ENCODE measurements around the gene MT1E. TPM values are rescaled to one million over a fixed set of nuclear protein-coding genes. Genes with fewer than 3 reads are reported as not detected.
A peak's percentile ranks its signal among the peaks of the same experiment; 100 is the strongest.
"Not testable (repeated sequence)": the region's sequence is repeated elsewhere in the genome, so short reads cannot be mapped to it uniquely, and the experiment has no call there.

Gene MT1E
- total and polyA plus RNA-seq, 2 of the 8 experiments (the other 6 are each of a cell fraction or from before 2014, with no cell fraction given) = 7.9 to 117 TPM

GRCh38 chr16:56621665-56622445 is 3.7 kb upstream of the MT1E start:
- POLR2A ChIA-PET (ENCODE audit: partially characterized antibody) = interaction anchor here (1.0 to 1.4 kb wide), 2 partner anchors 10 to 12 kb away, joined by 3 to 4 read pairs; partner anchors contain the start of gene MT1M
- H3K27me3 ChIP-seq (replicated peaks in 1 of 4; ENCODE audit: control insufficient read depth in 3 of 4, extremely low read depth in 1 of 4, insufficient read depth in 3 of 4, low read length in 3 of 4) = peaks cover 60 to 89% (median 84%) of the 10 kb centered on the region in 4 experiments
- CTCF ChIA-PET (ENCODE audit: partially characterized antibody) = interaction anchor here (1.8 kb wide), 1 partner anchor 21 kb away, joined by 9 read pairs; no protein-coding TSS in a partner anchor

More at GRCh38 chr16:56621665-56622445, 3.7 kb upstream of the MT1E start:
- not testable (repeated sequence) for H2BK15ac ChIP-seq (ENCODE audit: low read length); H3K23me2 ChIP-seq (ENCODE audit: low read depth, low read length); H2BK120ac ChIP-seq (replicated peaks; ENCODE audit: low read depth, low read length); H2BK5ac ChIP-seq (ENCODE audit: low read depth, low read length); DNase-seq (ENCODE audit: low read depth in 1 of 2, low spot score in 2 of 2); H2BK20ac ChIP-seq (ENCODE audit: low read length); H3K14ac ChIP-seq (ENCODE audit: insufficient read length); H2AFZ ChIP-seq (ENCODE audit: low read length); H3K23ac ChIP-seq (ENCODE audit: insufficient read length); H3K79me1 ChIP-seq (ENCODE audit: low read depth, low read length); H2AK5ac ChIP-seq (ENCODE audit: low read depth, low read length); H3K27ac ChIP-seq (ENCODE audit: low read depth, low read length); H4K5ac ChIP-seq (ENCODE audit: insufficient read length, low read depth, low read length); H3K4ac ChIP-seq (replicated peaks; ENCODE audit: insufficient read length, low read depth, low read length); H3K9me3 ChIP-seq (ENCODE audit: insufficient read depth in 2 of 2, low read depth in 1 of 2, low read length in 1 of 2); H3K4me3 ChIP-seq (ENCODE audit: extremely low read depth in 1 of 4, insufficient read depth in 2 of 4, low read depth in 3 of 4, low read length in 4 of 4); FAIRE-seq; H4K20me1 ChIP-seq (replicated peaks in 1 of 2; ENCODE audit: control insufficient read depth in 1 of 2, insufficient read depth in 2 of 2, low read length in 2 of 2); H3K36me3 ChIP-seq (ENCODE audit: control insufficient read depth in 2 of 4, insufficient read depth in 4 of 4, low read length in 3 of 4); H3K18ac ChIP-seq (ENCODE audit: extremely low read depth, low read length); H3K79me2 ChIP-seq (ENCODE audit: control insufficient read depth in 1 of 2, insufficient read depth in 2 of 2, low read length in 2 of 2); H4K8ac ChIP-seq (ENCODE audit: extremely low read depth, insufficient read depth, low read length); H4K91ac ChIP-seq (replicated peaks; ENCODE audit: insufficient read length, low read length); H3K56ac ChIP-seq (replicated peaks; ENCODE audit: insufficient read length, low read depth, low read length); H2BK12ac ChIP-seq (ENCODE audit: low read depth, low read length); H3K9ac ChIP-seq (replicated peaks in 1 of 4; ENCODE audit: extremely low read depth in 1 of 4, low read depth in 3 of 4, low read length in 3 of 4)
- H3K4me1 ChIP-seq (replicated peaks in 1 of 4; ENCODE audit: control insufficient read depth in 3 of 4, insufficient read depth in 4 of 4, low read length in 3 of 4) = peaks cover 0 to 31% (median 22%) of the 10 kb centered on the region in 4 experiments; a peak in 6 of 7 replicates
- 46% methylated on average over 4 of the region's 4 CpGs; no CpG with 5 or more reads in 1 of the 2 experiments for WGBS, 2 experiments (ENCODE audit: extremely low coverage in 1 of 2, insufficient coverage in 1 of 2, insufficient read length in 1 of 2, insufficient replicate concordance in 2 of 2, low coverage in 1 of 2, low lambda C conversion rate in 2 of 2, missing lambda C conversion rate in 1 of 2)
- H3K4me2 ChIP-seq (ENCODE audit: insufficient read depth in 1 of 2, low read depth in 2 of 2, low read length in 2 of 2) = peak overlapping the region in 1 of 2 experiments; percentile 10; a peak in 1 of 4 replicates
